Liver (tissue), 9 donors: Measurements from ENCODE around the gene YIPF4. TPM values are rescaled to one million over a fixed set of nuclear protein-coding genes. Genes with fewer than 3 reads are reported as not detected.
"Not testable (repeated sequence)": the region's sequence is repeated elsewhere in the genome, so short reads cannot be mapped to it uniquely, and the experiment has no call there.

ENCODE experiments used
- DNase-seq: peaks from one replicate; pipeline ENCODE4 v3.0.0-alpha.2; 2017; ENCODE audit warnings: low spot score
- H3K27ac ChIP-seq, 2 donors: one replicate each; pipeline ENCODE4 v1.7.0; 2013; ENCODE audit warnings: inconsistent platforms in 2 of 2, low read length in 2 of 2, control low read depth in 1 of 2, low read depth in 1 of 2, mild to moderate bottlenecking in 1 of 2
- H3K27me3 ChIP-seq, 4 donors: one replicate each; pipeline versions ENCODE4 v1.6.1 to v1.7.0; 2013; ENCODE audit warnings: low read length in 3 of 4, inconsistent platforms in 1 of 4, mild to moderate bottlenecking in 1 of 4, moderate library complexity in 1 of 4; ENCODE audit not compliant: control insufficient read depth in 4 of 4, insufficient read depth in 4 of 4
- H3K36me3 ChIP-seq, 4 donors: one replicate each; pipeline versions ENCODE4 v1.6.1 to v1.7.0; 2013; ENCODE audit warnings: low read length in 3 of 4, mild to moderate bottlenecking in 3 of 4, low read depth in 1 of 4, moderate library complexity in 1 of 4; ENCODE audit not compliant: control insufficient read depth in 4 of 4, insufficient read depth in 3 of 4
- H3K4me1 ChIP-seq, 4 donors: one replicate each; pipeline versions ENCODE4 v1.6.1 to v1.7.0; 2013; ENCODE audit warnings: low read length in 3 of 4, mild to moderate bottlenecking in 3 of 4, moderate library complexity in 1 of 4; ENCODE audit not compliant: control insufficient read depth in 4 of 4, insufficient read depth in 4 of 4
- H3K4me3 ChIP-seq, 3 donors: one replicate each; pipeline versions ENCODE4 v1.6.1 to v1.7.0; 2013; ENCODE audit warnings: low read length in 3 of 3, control low read depth in 1 of 3, low read depth in 1 of 3, mild to moderate bottlenecking in 1 of 3
- H3K9ac ChIP-seq, 2 donors: one replicate each; pipeline ENCODE4 v1.7.0; 2013; ENCODE audit warnings: low read length in 2 of 2, mild to moderate bottlenecking in 2 of 2, moderate library complexity in 2 of 2, control low read depth in 1 of 2, low read depth in 1 of 2
- H3K9me3 ChIP-seq, 4 donors: one replicate each; pipeline versions ENCODE4 v1.6.1 to v1.7.0; 2013; ENCODE audit warnings: low read length in 3 of 4; ENCODE audit not compliant: control insufficient read depth in 4 of 4
- ATF3 ChIP-seq: IDR thresholded peaks from 2 replicates; pipeline ENCODE4 v1.6.1; 2016; ENCODE audit warnings: antibody characterized with exemption
- FOXA1 ChIP-seq: IDR thresholded peaks from 2 replicates; pipeline ENCODE4 v1.6.1; 2016; ENCODE audit warnings: antibody characterized with exemption
- GABPA ChIP-seq, 2 donors: IDR thresholded peaks in 1 of 2; conservative IDR thresholded peaks in 1 of 2; 2 replicates each; pipeline ENCODE4 v1.6.1; 2016; ENCODE audit warnings: antibody characterized with exemption in 2 of 2, mild to moderate bottlenecking in 1 of 2, moderate library complexity in 1 of 2
- HNF4A ChIP-seq, 2 donors: conservative IDR thresholded peaks; 2 replicates each; pipeline ENCODE4 v1.6.1; 2016; ENCODE audit warnings: antibody characterized with exemption in 2 of 2, mild to moderate bottlenecking in 2 of 2
- MAX ChIP-seq: IDR thresholded peaks from 2 replicates; pipeline ENCODE4 v1.6.1; 2016; ENCODE audit warnings: antibody characterized with exemption
- REST ChIP-seq: IDR thresholded peaks from 2 replicates; pipeline ENCODE4 v1.6.1; 2016; ENCODE audit warnings: antibody characterized with exemption, mild to moderate bottlenecking
- ZBTB33 ChIP-seq: IDR thresholded peaks from 2 replicates; pipeline ENCODE4 v1.6.1; 2016; ENCODE audit warnings: antibody characterized with exemption
- WGBS: extraction: QIAGEN DNeasy Blood & Tissue Kit; methylation state at CpG from one replicate; pipeline ENCODE4 v1.1.7; 2013; 5-methylcytosine and 5-hydroxymethylcytosine counted together
- polyA plus RNA-seq, 2 donors: library from polyadenylated mRNA; stranded (reverse) in 1 of 2; unstranded in 1 of 2; fragments of 200-250 nt in 1 of 2; fragments of >200 nt in 1 of 2; fragmentation: Nextera tagmentation in 1 of 2; extraction: Ambion mirVana in 1 of 2; gene quantifications; one replicate each; pipeline versions ENCODE4 v1.2.1 to v1.2.3, GENCODE V29; 2013 to 2015
- total RNA-seq, 2 donors: library from RNA; depleted of rRNA; stranded (reverse); fragments of >200 nt; gene quantifications; one replicate each; pipeline ENCODE4 v1.2.3, GENCODE V29; 2014
- donor health status: healthy.
- donor health status: healthy.
- donor health status: healthy.
- donor health status: healthy.
- donor health status: healthy.

YIPF4 gene
- total and polyA plus RNA-seq, 4 donors, result 11.6 to 38.4 (median 14.4) TPM

GRCh38 chr2:32291746-32292145 lies 14.0 kb downstream of the YIPF4 start:
- no peak for DNase-seq
- H3K9me3 ChIP-seq, result no peaks in the 10 kb centered on the region
- H3K4me1 ChIP-seq, result peaks cover 0 to 3% (median 1%) of the 10 kb centered on the region in 4 donors
- 27% methylated on average over 2 of the region's 2 CpGs for WGBS
- H3K9ac ChIP-seq, result no peak overlapping the region
- TF ChIP-seq GABPA (IDR thresholded peaks at IDR 0.05 in 1 of 2, conservative IDR thresholded peaks at IDR 0.05 in 1 of 2) (no peak), HNF4A (conservative IDR thresholded peaks at IDR 0.05) (no peak)
- no peak overlapping the region for H3K27ac ChIP-seq
- no peaks in the 10 kb centered on the region for H3K27me3 ChIP-seq
- no peak overlapping the region for H3K4me3 ChIP-seq
- H3K36me3 ChIP-seq, result peaks cover 1 to 9% (median 5%) of the 10 kb centered on the region in 4 donors

GRCh38 chr2:32293493-32293892 lies 15.8 kb downstream of the YIPF4 start:
- peaks cover 4 to 11% (median 8%) of the 10 kb centered on the region in 4 donors for H3K36me3 ChIP-seq
- not testable (repeated sequence) for H3K27me3 ChIP-seq, H3K27ac ChIP-seq, DNase-seq, H3K9me3 ChIP-seq, H3K4me3 ChIP-seq, H3K9ac ChIP-seq, H3K4me1 ChIP-seq
- WGBS, result 97% methylated on average over 17 of the region's 26 CpGs

GRCh38 chr2:32293966-32294562 lies 16.4 kb downstream of the YIPF4 start:
- not testable (repeated sequence) for H3K9me3 ChIP-seq, H3K4me3 ChIP-seq, H3K27me3 ChIP-seq, DNase-seq, H3K9ac ChIP-seq, H3K27ac ChIP-seq, H3K4me1 ChIP-seq
- over 99% methylated on average over 43 of the region's 43 CpGs for whole genome bisulfite sequencing
- H3K36me3 ChIP-seq, result peaks cover 4 to 12% (median 8%) of the 10 kb centered on the region in 4 donors

- no peaks in the 10 kb centered on the region for H3K27me3 ChIP-seq
- H3K36me3 ChIP-seq, result peaks cover 2 to 19% (median 12%) of the 10 kb centered on the region in 4 donors
- no peak for DNase-seq
- TF ChIP-seq ZBTB33 (no peak), FOXA1 (no peak), ATF3 (no peak), REST (no peak), MAX (no peak)
- no peaks in the 10 kb centered on the region for H3K9me3 ChIP-seq
- 98% methylated on average over 7 of the region's 7 CpGs for WGBS
- H3K4me3 ChIP-seq, result no peak overlapping the region
- H3K9ac ChIP-seq, result no peak overlapping the region
- H3K27ac ChIP-seq, result no peak overlapping the region
- H3K4me1 ChIP-seq, result no peaks in the 10 kb centered on the region
These were observed 32.9 kb downstream of the YIPF4 start for GRCh38 chr2:32310577-32310976.
